Heart right ventricle (tissue), 16 donors: ENCODE data around the gene SIRT3. TPM values are rescaled to one million over a fixed set of nuclear protein-coding genes. Genes with fewer than 3 reads are reported as not detected.
A peak's percentile ranks its signal among the peaks of the same experiment; 100 is the strongest.

Source experiments
- ATAC-seq, 8 donors: fragments of 200-7000 bp; cut with Tn5 transposase; one replicate each; pipeline ENCODE4 v1.9.1; 2020; ENCODE audit warnings: mild to moderate bottlenecking in 8 of 8, moderate library complexity in 8 of 8, moderate number of reproducible peaks in 1 of 8
- DNase-seq, 2 donors: peaks; one replicate each; pipeline ENCODE4 v3.0.0-alpha.2; 2020
- H3K27ac ChIP-seq, 10 donors: fragments of 200-600 bp; sonication (generic) in 2 of 10; one replicate each; pipeline versions ENCODE4 v1.5.0 to v1.8.0; 2020 to 2022; ENCODE audit warnings: mild to moderate bottlenecking in 3 of 10
- H3K27me3 ChIP-seq, 7 donors: fragments of 200-600 bp; one replicate each; pipeline ENCODE4 v1.8.0; 2021 to 2022; ENCODE audit warnings: mild to moderate bottlenecking in 2 of 7
- H3K36me3 ChIP-seq, 9 donors: fragments of 200-600 bp; sonication (generic) in 1 of 9; one replicate each; pipeline versions ENCODE4 v1.5.0 to v1.8.0; 2020 to 2022; ENCODE audit warnings: mild to moderate bottlenecking in 2 of 9
- H3K4me1 ChIP-seq, 9 donors: fragments of 200-600 bp; sonication (generic) in 1 of 9; one replicate each; pipeline versions ENCODE4 v1.5.0 to v1.8.0; 2020 to 2022; ENCODE audit warnings: mild to moderate bottlenecking in 4 of 9
- H3K4me3 ChIP-seq, 10 donors: fragments of 200-600 bp; sonication (generic) in 2 of 10; one replicate each; pipeline versions ENCODE4 v1.5.0 to v1.8.0; 2020 to 2022; ENCODE audit warnings: mild to moderate bottlenecking in 7 of 10, moderate library complexity in 2 of 10
- H3K9me3 ChIP-seq, 11 donors: fragments of 200-600 bp in 10 of 11; sonication (generic) in 2 of 11; one replicate each; pipeline versions ENCODE4 v1.5.0 to v1.8.0; 2013 to 2022; ENCODE audit warnings: mild to moderate bottlenecking in 2 of 11, control low read depth in 1 of 11, moderate library complexity in 1 of 11
- WGBS, 2 donors: extraction: QIAGEN DNeasy Blood & Tissue Kit; methylation state at CpG; one replicate each; pipeline ENCODE4 v1.1.7; 2013; ENCODE audit warnings: inconsistent platforms in 1 of 2; 5-methylcytosine and 5-hydroxymethylcytosine counted together
- intact Hi-C, 10 donors: fragments of 100-400 bp; cut with DNase I; formaldehyde crosslinking; loops; one replicate each; pipeline versions ENCODE4 v1.11.1 to v1.14.2; 2022
- polyA plus RNA-seq, 2 donors: library from polyadenylated mRNA; stranded (reverse); fragments of 200-250 nt; gene quantifications; one replicate each; pipeline ENCODE4 v1.2.3, GENCODE V29; 2013
- total RNA-seq, 10 donors: library from RNA; stranded (reverse); fragmentation: NEBNext Ultra II Directional in 3 of 10; extraction: Animal tissue kit (Norgen Biotek cat#: 25700) in 3 of 10; gene quantifications; one replicate each; pipeline versions ENCODE4 v1.2.1 to v1.2.4, GENCODE V29; 2021 to 2023
- TF ChIP-seq, protein P1 (sequence below), 9 donors: fragments of 200-600 bp; sonication (generic) in 2 of 9; IDR thresholded peaks; one replicate each; pipeline versions ENCODE4 v1.5.0 to v1.8.0; 2021 to 2022; ENCODE audit warnings: antibody characterized with exemption in 9 of 9, mild to moderate bottlenecking in 5 of 9, moderate library complexity in 1 of 9
- donor health status: Arrhythmogenic right ventricular cardiomyopathy.
- donor health status: ischemic (EF 13 %, LVEDD 7.1; RV severe dilation, severe dysfunction).
- donor health status: healthy with polysubstance abuse.
- donor health status: DM: no; HTN: yes; CAD: no.
- donor health status: DM: no; HTN: no; CAD: no.
- donor health status: ischemic (EF 25% LVEDD 6.9; RV normal size, moderate dysfunction).
- donor health status: ischemic (EF 25% LVEDD 5.7; RV mildly dilated, moderate dysfunction).
- donor health status: healthy.
- donor health status: DM: yes; HTN: yes; CAD: no.
- donor health status: Ischemic cardiomyopathy.
- donor health status: ischemic (EF 35%, LVEDD 5.7; RV mildly dilated, moderate dysfunction).
- donor health status: nonischemic (EF 11% LVEDD 7.7; RV severe dilation, severe dysfunction).
- donor health status: DM: yes; HTN: yes; CAD: no.
- donor health status: PGD.
- donor health status: ischemic (EF 29% LVEDD 5.4; RV normal size, mild dysfunction).
- donor health status: nonischemic (EF 23%, LVEDD 6.1; RV moderate dilation, normal function).

The SIRT3 gene
- total and polyA plus RNA-seq, 12 donors = 18.5 to 50.2 (median 34.9) TPM

DNA sequence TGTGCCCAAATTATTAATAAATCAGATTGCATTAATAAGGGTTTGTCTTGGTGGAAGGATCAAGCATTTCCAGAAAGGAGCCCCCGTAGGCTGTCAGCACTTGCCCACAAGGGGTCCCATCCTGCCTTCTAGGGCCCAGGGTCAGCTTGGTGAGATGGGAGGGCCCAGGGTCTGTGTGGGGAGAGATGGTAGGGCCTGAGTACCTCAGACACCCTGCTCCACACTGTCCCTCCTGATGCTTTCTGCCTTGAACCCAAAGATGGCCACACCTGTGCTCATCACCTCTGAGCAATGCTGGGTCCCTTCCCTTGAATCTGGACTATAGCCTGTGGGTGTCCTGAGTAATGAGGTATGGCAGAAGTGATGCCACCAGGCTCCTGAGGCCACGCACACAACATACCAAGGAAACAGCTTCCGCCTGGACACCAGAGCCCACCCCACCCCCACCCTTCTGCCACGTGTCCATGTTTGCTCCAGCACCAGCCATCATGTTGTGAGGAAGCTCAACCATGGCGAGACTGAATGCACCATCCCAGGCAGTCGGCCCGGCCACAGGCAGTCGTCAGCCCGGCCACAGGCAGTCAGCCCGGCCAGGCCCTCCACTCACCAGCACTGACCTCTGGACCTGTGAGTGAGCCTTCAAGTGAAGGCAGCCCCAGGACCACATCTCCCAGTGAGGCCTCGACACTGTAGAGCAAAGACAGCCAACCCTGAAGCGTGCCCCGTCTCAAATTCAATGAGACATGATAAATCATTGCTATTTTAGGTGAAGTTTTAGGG, 35.7 kb downstream of the SIRT3 start:
- H3K4me3 ChIP-seq = no peak overlapping the region
- intact Hi-C loops = loop anchor here in 3 of 10 donors (5.0 to 10.0 kb wide), 3 partner anchors 154 to 304 kb away; partner anchors contain the start of gene RNH1 (in 1 of the 3)
- no peaks in the 10 kb centered on the region for H3K9me3 ChIP-seq
- peaks cover 0 to 38% (median 9%) of the 10 kb centered on the region in 9 donors for H3K4me1 ChIP-seq
- WGBS, 2 donors = 92 to 93% methylated on average over 13 of the region's 13 CpGs
- TF ChIP-seq, protein P1, sequence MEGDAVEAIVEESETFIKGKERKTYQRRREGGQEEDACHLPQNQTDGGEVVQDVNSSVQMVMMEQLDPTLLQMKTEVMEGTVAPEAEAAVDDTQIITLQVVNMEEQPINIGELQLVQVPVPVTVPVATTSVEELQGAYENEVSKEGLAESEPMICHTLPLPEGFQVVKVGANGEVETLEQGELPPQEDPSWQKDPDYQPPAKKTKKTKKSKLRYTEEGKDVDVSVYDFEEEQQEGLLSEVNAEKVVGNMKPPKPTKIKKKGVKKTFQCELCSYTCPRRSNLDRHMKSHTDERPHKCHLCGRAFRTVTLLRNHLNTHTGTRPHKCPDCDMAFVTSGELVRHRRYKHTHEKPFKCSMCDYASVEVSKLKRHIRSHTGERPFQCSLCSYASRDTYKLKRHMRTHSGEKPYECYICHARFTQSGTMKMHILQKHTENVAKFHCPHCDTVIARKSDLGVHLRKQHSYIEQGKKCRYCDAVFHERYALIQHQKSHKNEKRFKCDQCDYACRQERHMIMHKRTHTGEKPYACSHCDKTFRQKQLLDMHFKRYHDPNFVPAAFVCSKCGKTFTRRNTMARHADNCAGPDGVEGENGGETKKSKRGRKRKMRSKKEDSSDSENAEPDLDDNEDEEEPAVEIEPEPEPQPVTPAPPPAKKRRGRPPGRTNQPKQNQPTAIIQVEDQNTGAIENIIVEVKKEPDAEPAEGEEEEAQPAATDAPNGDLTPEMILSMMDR (IDR thresholded peaks at IDR 0.05) = no peak
- no peak for DNase-seq
- peaks cover 0 to 57% (median 6%) of the 10 kb centered on the region in 9 donors for H3K36me3 ChIP-seq
- H3K27me3 ChIP-seq = no peaks in the 10 kb centered on the region
- H3K27ac ChIP-seq = no peak overlapping the region
- no peak for ATAC-seq

DNA sequence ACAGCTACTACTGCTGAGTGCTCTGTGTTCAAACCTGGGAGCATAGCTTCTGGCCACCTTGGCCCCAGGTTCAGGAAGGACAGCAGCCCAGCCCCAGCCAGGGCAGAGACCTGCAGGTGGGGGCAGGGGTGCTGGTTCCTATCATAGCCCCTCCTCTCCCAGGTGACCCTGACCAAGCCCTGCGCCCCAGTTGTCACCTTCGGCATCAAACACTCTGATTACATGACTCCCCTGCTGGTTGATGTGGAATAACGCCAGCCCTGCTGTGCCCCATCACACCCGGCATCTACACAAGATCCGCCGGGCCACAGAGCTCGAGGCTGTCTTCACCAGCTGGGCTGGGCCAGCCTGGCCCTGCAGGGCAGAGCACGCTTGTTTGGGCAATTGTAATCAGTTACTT, 36.4 kb downstream of the SIRT3 start:
- H3K9me3 ChIP-seq = no peaks in the 10 kb centered on the region
- H3K36me3 ChIP-seq = peaks cover 0 to 51% (median 2%) of the 10 kb centered on the region in 9 donors
- 82 to 83% methylated on average over 8 of the region's 8 CpGs for WGBS, 2 donors
- TF ChIP-seq, protein P1 (IDR thresholded peaks at IDR 0.05) = no peak
- DNase-seq = no peak
- intact Hi-C loops = loop anchor here in 4 of 10 donors (5.0 to 10.0 kb wide), 3 partner anchors 155 to 305 kb away; partner anchors contain the start of gene RNH1 (in 1 of the 4)
- no peak overlapping the region for H3K4me3 ChIP-seq
- H3K4me1 ChIP-seq = peaks cover 0 to 33% (median 5%) of the 10 kb centered on the region in 9 donors
- no peaks in the 10 kb centered on the region for H3K27me3 ChIP-seq
- peak in 1 of 8 donors; percentile 21 for ATAC-seq
- H3K27ac ChIP-seq = no peak overlapping the region

DNA sequence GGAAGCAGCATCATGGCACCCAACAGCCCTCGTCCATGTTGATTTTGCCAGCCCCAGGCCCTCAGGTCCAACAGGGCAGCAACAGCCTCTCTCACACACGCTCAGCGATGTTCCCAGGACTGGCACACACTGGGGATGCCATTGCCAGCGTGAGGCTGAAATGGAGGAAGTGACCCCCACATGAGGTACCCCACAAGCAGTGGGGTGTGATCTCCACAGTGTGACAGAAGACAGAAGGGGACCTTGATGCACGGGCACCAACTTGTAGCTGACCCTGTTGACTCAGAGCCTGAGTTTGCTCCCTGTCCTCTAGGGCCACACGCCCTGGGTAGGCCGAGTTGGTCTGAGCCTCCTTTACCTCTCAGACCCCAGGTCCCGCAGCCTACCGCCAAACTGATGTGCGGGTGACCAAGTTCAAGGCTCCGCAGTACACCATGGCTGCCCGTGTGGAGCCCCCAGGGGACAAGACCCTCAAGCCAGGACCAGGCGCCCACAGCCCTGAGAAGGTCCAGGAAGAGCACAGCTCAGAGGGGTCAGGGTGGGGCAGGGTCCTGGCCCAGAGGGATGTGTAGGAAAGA, 37.0 kb downstream of the SIRT3 start:
- Histone ChIP-seq H3K4me1 (peaks cover 0 to 26% (median 0%) of the 10 kb centered on the region in 9 donors), H3K27me3 (no peaks in the 10 kb centered on the region), H3K4me3 (no peak overlapping the region), H3K9me3 (no peaks in the 10 kb centered on the region), H3K27ac (no peak overlapping the region), H3K36me3 (peaks cover 0 to 44% (median 2%) of the 10 kb centered on the region in 9 donors)
- intact Hi-C loops = loop anchor here in 1 of 10 donors (5.0 kb wide), 1 partner anchor 158 kb away; no protein-coding TSS in a partner anchor
- TF ChIP-seq, protein P1 (IDR thresholded peaks at IDR 0.05) = no peak
- 87 to 90% methylated on average over 13 of the region's 13 CpGs for WGBS, 2 donors
- DNase-seq = no peak
- peak in 1 of 8 donors; percentile 10 for ATAC-seq

DNA sequence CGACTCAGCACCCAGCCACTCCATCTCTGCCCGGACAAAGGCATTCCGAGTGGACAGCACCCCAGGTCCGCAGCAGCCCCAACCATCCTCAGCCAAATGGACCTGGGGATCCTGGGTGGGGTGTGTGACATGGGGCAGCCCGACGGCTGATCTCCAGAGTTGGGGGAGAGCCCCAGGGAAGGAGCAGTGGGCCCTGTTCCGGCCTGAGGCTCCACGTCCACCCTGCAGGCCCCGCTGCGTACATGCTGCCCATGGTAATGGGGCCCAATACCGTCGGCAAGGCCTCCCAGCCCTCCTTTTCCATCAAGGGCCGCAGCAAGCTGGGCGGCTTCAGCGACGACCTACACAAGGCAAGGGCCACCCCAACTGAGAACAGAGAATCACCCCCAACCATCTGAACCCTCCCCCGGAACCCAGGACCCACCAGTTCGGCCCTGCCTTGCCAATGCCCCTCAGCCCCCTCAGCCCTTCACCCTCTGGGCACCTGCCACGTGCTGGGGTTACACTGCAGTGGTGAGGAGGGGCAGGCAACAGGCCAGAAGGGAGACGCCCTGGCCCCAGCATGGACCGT, 37.8 kb downstream of the SIRT3 start:
- WGBS, 2 donors = 87 to 93% methylated on average over 21 of the region's 21 CpGs
- DNase-seq (no peak), ATAC-seq (peak in 1 of 8 donors; percentile 6)
- Histone ChIP-seq H3K4me1 (peaks cover 0 to 19% (median 0%) of the 10 kb centered on the region in 9 donors), H3K27me3 (no peaks in the 10 kb centered on the region), H3K4me3 (no peak overlapping the region), H3K9me3 (no peaks in the 10 kb centered on the region), H3K36me3 (peaks cover 0 to 36% (median 2%) of the 10 kb centered on the region in 9 donors), H3K27ac (no peak overlapping the region)
- TF ChIP-seq, protein P1 (IDR thresholded peaks at IDR 0.05) = no peak
- intact Hi-C loops = loop anchor here in 1 of 10 donors (5.0 kb wide), 1 partner anchor 159 kb away; no protein-coding TSS in a partner anchor
